ENCODE measurements around the gene F7. TPM values are rescaled to one million over a fixed set of nuclear protein-coding genes. Genes with fewer than 3 reads are reported as not detected.
"Not testable (repeated sequence)": the region's sequence is repeated elsewhere in the genome, so short reads cannot be mapped to it uniquely, and the experiment has no call there.

F7 gene
- total RNA-seq, 4 donors from 2014 or later = 0.69 TPM; not detected in 3

DNA sequence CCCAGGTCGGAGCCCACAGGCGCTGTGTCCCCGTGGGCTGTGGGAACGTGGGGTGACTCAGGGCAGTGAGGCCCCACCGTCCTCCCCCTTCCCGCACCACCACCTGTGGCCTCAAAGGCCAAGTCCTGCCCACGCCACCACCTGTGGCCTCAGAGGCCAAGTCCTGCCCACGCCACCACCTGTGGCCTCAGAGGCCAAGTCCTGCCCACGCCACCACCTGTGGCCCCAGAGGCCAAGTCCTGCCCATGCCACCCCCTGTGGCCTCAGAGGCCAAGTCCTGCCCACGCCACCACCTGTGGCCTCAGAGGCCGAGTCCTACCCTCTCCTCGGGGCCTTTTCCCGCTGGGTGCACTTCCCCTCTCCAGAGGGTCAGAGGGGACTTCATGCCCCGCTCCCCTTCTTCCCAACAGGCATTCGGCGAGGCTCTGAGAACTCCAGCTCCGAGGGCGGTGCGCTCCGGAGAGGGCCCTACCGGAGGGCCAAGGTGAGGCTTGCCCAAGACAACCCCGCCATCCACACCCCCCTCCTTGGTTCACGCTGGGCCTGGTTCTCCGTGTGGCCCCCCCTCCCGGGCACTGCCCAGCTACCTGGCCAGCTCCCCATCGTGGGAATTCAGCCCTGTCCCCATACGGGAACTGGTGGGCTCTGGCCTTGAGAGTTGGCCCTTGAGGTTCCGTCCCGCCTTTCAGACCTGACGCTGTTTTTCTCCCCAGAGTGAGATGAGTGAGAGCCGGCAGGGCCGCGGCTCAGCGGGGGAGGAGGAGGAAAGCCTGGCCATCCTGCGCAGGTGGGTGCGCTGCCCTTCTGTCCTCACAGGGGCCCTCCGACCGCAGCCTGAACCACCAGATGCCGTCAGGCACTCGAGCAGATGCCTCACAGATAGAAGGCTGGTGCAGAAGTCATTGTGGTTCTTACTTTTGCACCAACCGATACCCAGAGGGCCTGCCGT lies 27.4 kb upstream of the F7 start:
- H3K27me3 ChIP-seq = no peaks in the 10 kb centered on the region
- H3K36me3 ChIP-seq = no peaks in the 10 kb centered on the region
- TF ChIP-seq, protein P1, sequence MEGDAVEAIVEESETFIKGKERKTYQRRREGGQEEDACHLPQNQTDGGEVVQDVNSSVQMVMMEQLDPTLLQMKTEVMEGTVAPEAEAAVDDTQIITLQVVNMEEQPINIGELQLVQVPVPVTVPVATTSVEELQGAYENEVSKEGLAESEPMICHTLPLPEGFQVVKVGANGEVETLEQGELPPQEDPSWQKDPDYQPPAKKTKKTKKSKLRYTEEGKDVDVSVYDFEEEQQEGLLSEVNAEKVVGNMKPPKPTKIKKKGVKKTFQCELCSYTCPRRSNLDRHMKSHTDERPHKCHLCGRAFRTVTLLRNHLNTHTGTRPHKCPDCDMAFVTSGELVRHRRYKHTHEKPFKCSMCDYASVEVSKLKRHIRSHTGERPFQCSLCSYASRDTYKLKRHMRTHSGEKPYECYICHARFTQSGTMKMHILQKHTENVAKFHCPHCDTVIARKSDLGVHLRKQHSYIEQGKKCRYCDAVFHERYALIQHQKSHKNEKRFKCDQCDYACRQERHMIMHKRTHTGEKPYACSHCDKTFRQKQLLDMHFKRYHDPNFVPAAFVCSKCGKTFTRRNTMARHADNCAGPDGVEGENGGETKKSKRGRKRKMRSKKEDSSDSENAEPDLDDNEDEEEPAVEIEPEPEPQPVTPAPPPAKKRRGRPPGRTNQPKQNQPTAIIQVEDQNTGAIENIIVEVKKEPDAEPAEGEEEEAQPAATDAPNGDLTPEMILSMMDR (IDR thresholded peaks at IDR 0.05) = no peak
- no peak for TF ChIP-seq POLR2A (IDR thresholded peaks at IDR 0.05)
- H3K4me3 ChIP-seq = no peak overlapping the region
- no peak overlapping the region for H3K27ac ChIP-seq
- DNase-seq = no peak
- intact Hi-C loops (cut with DNase I; ENCODE audit: low total_unique reads) = no loop called here
- H3K4me1 ChIP-seq = no peaks in the 10 kb centered on the region
- H3K9me3 ChIP-seq = no peaks in the 10 kb centered on the region

DNA sequence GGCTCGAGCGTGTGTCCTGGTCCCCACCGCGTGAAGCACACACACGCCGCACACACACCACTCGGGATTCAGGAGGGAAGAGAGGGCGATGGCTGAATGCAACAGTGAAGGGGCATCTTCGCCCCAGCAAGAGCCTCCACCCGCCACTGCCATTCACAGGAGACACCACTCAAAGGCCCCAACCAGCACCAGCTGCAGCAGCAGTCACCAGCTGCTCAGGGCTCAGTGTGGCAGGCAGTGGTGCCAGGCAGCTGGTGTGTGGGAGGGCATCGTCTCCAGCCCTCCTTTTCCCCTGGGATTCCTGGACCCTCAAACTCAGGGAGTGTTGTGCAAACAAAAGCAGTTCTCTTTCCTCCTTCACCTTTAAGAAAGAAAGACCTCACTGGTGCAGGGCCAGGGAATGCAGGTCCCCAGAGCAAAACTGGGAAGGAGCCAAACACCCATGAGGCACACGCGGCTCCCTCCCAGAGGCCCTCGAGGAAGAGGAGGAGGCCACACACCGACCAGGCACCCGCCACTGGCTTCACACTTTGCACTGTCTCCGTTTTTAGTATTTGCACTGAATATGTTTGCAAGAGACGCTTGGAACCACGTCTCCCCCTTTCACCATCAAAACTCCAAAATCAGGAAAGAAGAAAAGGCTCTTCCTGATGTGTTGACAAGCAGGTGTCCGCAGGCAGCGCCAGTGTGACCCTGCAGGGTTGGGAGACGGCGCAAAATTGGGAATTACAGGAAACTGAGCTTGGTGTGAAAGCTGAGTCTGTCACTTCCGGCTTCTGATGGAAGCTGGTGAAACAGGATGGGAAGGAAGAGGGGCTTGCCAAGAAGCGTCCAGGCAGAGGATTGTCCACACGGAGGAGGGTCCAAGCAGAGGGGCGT lies 26.4 kb upstream of the F7 start:
- no peak for TF ChIP-seq POLR2A (IDR thresholded peaks at IDR 0.05)
- TF ChIP-seq, protein P1 (IDR thresholded peaks at IDR 0.05) = no peak
- no peaks in the 10 kb centered on the region for H3K4me1 ChIP-seq
- no peaks in the 10 kb centered on the region for H3K9me3 ChIP-seq
- no peaks in the 10 kb centered on the region for H3K36me3 ChIP-seq
- H3K4me3 ChIP-seq = no peak overlapping the region
- H3K27ac ChIP-seq = no peak overlapping the region
- intact Hi-C loops (cut with DNase I; ENCODE audit: low total_unique reads) = no loop called here
- DNase-seq = no peak
- H3K27me3 ChIP-seq = no peaks in the 10 kb centered on the region

DNA sequence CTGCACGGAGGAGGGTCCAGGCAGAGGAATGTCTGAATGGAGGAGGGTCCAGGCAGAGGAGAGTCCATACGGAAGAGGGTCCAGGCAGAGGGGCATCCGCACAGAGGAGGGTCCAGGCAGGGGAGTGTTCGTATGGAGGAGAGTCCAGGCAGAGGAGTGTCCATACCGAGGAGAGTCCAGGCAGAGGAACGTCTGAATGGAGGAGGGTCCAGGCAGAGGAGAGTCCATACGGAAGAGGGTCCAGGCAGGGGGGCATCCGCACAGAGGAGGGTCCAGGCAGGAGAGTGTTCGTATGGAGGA lies 25.9 kb upstream of the F7 start:
- H3K4me1 ChIP-seq; DNase-seq; intact Hi-C loops (cut with DNase I; ENCODE audit: low total_unique reads); H3K36me3 ChIP-seq; H3K9me3 ChIP-seq; H3K27ac ChIP-seq; H3K27me3 ChIP-seq; H3K4me3 ChIP-seq: not testable (repeated sequence)

DNA sequence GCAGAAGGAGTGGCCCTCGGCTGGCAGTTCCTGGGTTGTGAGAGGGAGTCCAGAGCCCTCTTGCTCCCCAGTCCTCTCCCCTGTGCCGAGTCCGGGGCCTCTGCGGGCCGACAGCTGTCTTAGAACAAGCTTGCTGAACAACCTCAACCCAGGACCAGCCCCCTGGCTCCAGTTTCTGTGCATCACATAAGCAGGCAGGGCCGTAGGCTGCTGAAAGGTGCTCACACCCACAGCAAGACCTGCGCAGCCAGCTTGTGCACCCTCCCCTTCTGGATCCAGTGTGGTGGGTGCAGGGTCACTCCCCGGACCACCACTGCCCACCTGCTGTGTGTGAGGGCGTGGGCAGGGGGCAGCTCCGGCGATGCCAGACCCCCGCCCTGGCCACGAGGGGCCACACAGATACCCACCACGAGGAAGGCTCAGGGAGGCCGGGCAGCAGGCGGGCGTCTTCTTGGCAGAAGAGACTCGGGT lies 25.2 kb upstream of the F7 start:
- H3K9me3 ChIP-seq = no peaks in the 10 kb centered on the region
- DNase-seq = no peak
- H3K4me1 ChIP-seq = no peaks in the 10 kb centered on the region
- H3K27ac ChIP-seq = no peak overlapping the region
- H3K27me3 ChIP-seq = no peaks in the 10 kb centered on the region
- intact Hi-C loops (cut with DNase I; ENCODE audit: low total_unique reads) = no loop called here
- no peak overlapping the region for H3K4me3 ChIP-seq
- TF ChIP-seq POLR2A (IDR thresholded peaks at IDR 0.05) = no peak
- TF ChIP-seq, protein P1 (IDR thresholded peaks at IDR 0.05) = no peak
- no peaks in the 10 kb centered on the region for H3K36me3 ChIP-seq

DNA sequence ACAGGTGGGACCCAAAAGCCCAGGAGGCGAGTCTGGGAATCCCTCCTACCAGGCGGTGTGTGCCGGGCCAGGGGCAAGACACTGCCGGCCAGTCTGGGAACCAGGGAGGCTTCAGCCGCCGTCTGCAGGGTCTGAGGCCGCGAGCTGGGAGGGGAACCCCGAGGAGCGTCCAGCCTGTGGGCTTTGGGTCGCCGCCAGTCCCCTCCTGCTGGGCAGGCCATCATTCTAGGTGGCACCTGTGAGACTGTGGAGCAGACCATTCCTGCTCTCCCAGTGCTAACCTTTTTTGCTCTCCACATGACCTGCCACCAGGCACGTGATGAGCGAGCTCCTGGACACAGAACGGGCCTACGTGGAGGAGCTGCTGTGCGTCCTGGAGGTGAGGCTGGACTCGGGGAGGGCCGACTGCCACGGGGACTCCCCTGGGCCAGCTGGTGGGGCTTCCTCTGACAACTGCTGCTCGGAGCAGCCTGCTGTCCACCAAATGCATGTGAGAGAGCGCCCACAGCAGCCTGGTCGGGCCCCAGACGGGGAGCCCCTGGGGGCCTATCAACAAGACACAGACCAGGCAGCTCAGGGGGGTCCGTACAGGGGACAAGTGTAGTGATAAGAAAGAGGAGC lies 24.6 kb upstream of the F7 start:
- Histone ChIP-seq H3K4me1 (no peaks in the 10 kb centered on the region), H3K9me3 (no peaks in the 10 kb centered on the region), H3K27me3 (no peaks in the 10 kb centered on the region), H3K4me3 (no peak overlapping the region), H3K36me3 (no peaks in the 10 kb centered on the region), H3K27ac (no peak overlapping the region)
- TF ChIP-seq POLR2A (IDR thresholded peaks at IDR 0.05) = no peak
- TF ChIP-seq, protein P1 (IDR thresholded peaks at IDR 0.05) = no peak
- no peak for DNase-seq
- intact Hi-C loops (cut with DNase I; ENCODE audit: low total_unique reads) = no loop called here
